Stimulated activated naive B cell treated with anti-CD40 and anti-IgM and Interleukin-4, amounts not matched to agents 10 μg/mL and 1 μg/mL and 100 μg/mL, for 72 hours (primary cell): ENCODE data around the gene MDH1B.

ENCODE experiments used
- ATAC-seq, 2 donors: fragments of 150-1000 bp; cut with Tn5 transposase; replicated peaks; 2 replicates each; pipeline ENCODE4 v1.10.0; 2021; ENCODE audit warnings: moderate library complexity in 1 of 2
- DNase-seq: peaks from one replicate; pipeline ENCODE4 v3.0.0; 2021
- H3K27ac Mint-ChIP-seq: one replicate; pipeline ENCODE4 v1.8.0; 2022; ENCODE audit warnings: mild to moderate bottlenecking, mixed read lengths
- H3K27me3 Mint-ChIP-seq, 2 donors: one replicate each; pipeline ENCODE4 v1.8.0; 2022; ENCODE audit warnings: mixed read lengths in 2 of 2
- H3K36me3 Mint-ChIP-seq, 2 donors: one replicate each; pipeline ENCODE4 v1.8.0; 2022; ENCODE audit warnings: mixed read lengths in 2 of 2, mild to moderate bottlenecking in 1 of 2
- H3K4me1 Mint-ChIP-seq, 2 donors: one replicate each; pipeline ENCODE4 v1.8.0; 2022; ENCODE audit warnings: mixed read lengths in 2 of 2, mild to moderate bottlenecking in 1 of 2
- H3K4me3 Mint-ChIP-seq, 2 donors: one replicate each; pipeline ENCODE4 v1.8.0; 2022; ENCODE audit warnings: mild to moderate bottlenecking in 2 of 2, mixed read lengths in 2 of 2, moderate library complexity in 1 of 2
- H3K9me3 Mint-ChIP-seq, 2 donors: one replicate each; pipeline ENCODE4 v1.8.0; 2022; ENCODE audit warnings: mixed read lengths in 2 of 2, mild to moderate bottlenecking in 1 of 2

The MDH1B gene

DNA sequence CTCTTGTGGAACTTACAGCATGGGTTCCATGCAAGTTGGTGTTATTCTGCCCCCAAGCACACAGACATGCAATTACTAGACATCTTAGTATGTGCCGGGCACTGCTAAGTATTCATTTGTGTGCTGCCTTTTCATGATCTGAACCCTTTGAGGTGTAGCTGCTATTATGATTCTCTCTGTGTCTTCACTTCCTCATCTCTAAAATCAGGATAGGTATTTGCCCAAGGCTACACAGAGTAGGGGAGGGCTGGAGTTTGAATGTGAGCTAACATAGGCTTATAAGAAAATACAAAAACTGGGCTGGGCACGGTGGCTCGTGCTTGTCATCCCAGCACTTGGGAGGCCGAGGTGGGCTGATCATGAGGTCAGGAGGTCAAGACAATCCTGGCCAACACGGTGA, 27.5 kb upstream of the MDH1B start:
- no peak overlapping the region for H3K4me3 Mint-ChIP-seq
- H3K9me3 Mint-ChIP-seq: no peaks in the 10 kb centered on the region
- H3K27me3 Mint-ChIP-seq: no peaks in the 10 kb centered on the region
- peak; percentile 36 to 53 for ATAC-seq
- H3K36me3 Mint-ChIP-seq: peaks cover 33 to 46% of the 10 kb centered on the region in 2 donors
- no peak for DNase-seq
- H3K4me1 Mint-ChIP-seq: peaks cover 0 to 7% of the 10 kb centered on the region in 2 donors
- no peak overlapping the region for H3K27ac Mint-ChIP-seq

- H3K4me3 Mint-ChIP-seq: no peak overlapping the region
- H3K27me3 Mint-ChIP-seq: no peaks in the 10 kb centered on the region
- no peak for ATAC-seq
- peaks cover 37 to 56% of the 10 kb centered on the region in 2 donors for H3K36me3 Mint-ChIP-seq
- no peak overlapping the region for H3K27ac Mint-ChIP-seq
- peaks cover 2 to 7% of the 10 kb centered on the region in 2 donors for H3K4me1 Mint-ChIP-seq
- no peaks in the 10 kb centered on the region for H3K9me3 Mint-ChIP-seq
- no peak for DNase-seq
Measured at GRCh38 chr2:206790311-206790935, 25.3 kb upstream of the MDH1B start.

DNA sequence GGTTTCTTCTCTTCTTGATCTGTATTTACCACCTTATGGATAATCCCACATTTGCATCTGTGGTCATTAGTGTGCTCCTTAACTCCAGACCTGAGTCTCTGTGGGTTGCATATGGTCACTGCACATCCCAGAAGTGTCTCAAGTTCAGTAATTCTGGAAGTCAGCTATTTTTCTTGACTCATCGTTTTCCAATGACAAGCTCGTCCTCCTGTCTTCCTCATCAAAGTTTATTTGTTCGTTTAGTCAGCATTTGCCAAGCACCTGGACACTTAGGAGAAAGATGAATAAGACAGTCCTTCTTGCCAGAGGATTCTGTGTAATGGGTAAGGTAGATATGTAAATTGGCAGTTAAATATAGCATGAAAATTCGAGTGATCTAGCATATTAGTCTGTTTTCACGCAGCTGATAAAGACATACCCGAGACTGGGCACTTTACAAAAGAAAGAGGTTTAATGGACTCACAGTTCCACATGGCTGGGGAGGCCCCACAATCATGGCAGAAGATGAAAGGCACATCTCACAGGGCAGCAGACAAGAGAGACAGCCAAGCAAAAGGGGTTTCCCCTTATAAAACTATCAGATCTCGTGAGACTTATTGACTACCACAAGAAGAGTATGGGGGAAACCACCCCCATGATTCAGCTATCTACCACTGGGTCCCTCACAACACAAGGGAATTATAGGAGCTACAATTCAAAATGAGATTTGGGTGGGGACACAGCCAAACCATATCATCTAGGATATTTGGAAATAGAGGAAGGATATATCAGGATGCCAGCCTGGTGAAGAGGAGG, 19.6 kb upstream of the MDH1B start:
- peaks cover 7 to 31% of the 10 kb centered on the region in 2 donors for H3K4me1 Mint-ChIP-seq
- DNase-seq: no peak
- H3K27me3 Mint-ChIP-seq: no peaks in the 10 kb centered on the region
- ATAC-seq: no peak
- H3K36me3 Mint-ChIP-seq: peaks cover 60 to 80% of the 10 kb centered on the region in 2 donors
- H3K27ac Mint-ChIP-seq: no peak overlapping the region
- no peak overlapping the region for H3K4me3 Mint-ChIP-seq
- H3K9me3 Mint-ChIP-seq: peaks cover 5 to 10% of the 10 kb centered on the region in 2 donors

DNA sequence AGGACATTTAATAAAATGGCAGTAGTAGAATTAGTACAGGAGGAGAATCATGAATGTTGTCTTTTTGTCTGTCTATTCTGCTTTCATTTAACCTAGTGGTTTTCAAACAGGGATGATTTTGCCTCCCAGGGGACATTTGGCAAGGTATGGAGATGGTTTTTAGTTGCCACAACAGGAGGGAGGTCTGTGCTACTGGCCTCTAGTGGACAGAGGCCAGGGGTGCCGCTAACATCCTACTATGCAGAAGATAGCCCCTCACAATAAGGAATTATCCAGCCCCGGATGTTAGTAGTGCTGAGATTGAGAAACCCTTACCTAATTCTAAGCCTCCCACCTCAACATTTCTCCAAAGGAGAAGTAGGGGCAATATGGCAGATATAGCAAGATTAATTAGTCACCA, 18.6 kb upstream of the MDH1B start:
- Mint-ChIP-seq H3K27me3 (no peaks in the 10 kb centered on the region), H3K36me3 (peaks cover 67 to 84% of the 10 kb centered on the region in 2 donors), H3K4me1 (peaks cover 7 to 34% of the 10 kb centered on the region in 2 donors), H3K9me3 (peaks cover 9 to 20% of the 10 kb centered on the region in 2 donors), H3K27ac (no peak overlapping the region), H3K4me3 (no peak overlapping the region)
- no peak for ATAC-seq
- no peak for DNase-seq

- H3K36me3 Mint-ChIP-seq: peaks cover 84 to 94% of the 10 kb centered on the region in 2 donors
- H3K4me3 Mint-ChIP-seq: no peak overlapping the region
- H3K27me3 Mint-ChIP-seq: no peaks in the 10 kb centered on the region
- peaks cover 10 to 53% of the 10 kb centered on the region in 2 donors for H3K4me1 Mint-ChIP-seq
- peaks cover 18 to 23% of the 10 kb centered on the region in 2 donors for H3K9me3 Mint-ChIP-seq
- ATAC-seq: no peak
- no peak overlapping the region for H3K27ac Mint-ChIP-seq
- DNase-seq: no peak
Measured at GRCh38 chr2:206780671-206781070, 15.5 kb upstream of the MDH1B start.

GRCh38 chr2:206776432-206776831, 11.3 kb upstream of the MDH1B start:
- H3K36me3 Mint-ChIP-seq: peaks cover 66 to 78% of the 10 kb centered on the region in 2 donors
- H3K4me3 Mint-ChIP-seq: no peak overlapping the region
- peaks cover 10 to 38% of the 10 kb centered on the region in 2 donors for H3K4me1 Mint-ChIP-seq
- peaks cover 14 to 18% of the 10 kb centered on the region in 2 donors for H3K9me3 Mint-ChIP-seq
- ATAC-seq: no peak
- H3K27me3 Mint-ChIP-seq: no peaks in the 10 kb centered on the region
- DNase-seq: no peak
- no peak overlapping the region for H3K27ac Mint-ChIP-seq

DNA sequence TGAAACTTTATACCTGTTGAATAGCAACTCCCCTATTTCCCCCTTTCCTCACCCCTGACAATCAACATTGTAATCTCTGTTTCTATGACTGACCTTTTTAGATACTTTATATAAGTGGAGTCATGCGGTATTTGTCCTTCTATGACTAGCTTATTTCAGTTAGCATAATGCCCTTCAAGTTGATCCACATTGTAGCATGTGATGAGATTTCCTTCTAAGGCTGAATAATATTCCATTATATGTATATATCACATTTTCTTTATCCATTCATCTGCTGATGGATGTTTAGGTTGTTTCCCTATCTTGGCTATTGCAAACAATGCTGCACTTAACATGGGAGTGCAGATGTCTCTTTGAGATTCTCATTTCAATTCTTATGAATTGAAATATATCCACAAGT, 9.7 kb upstream of the MDH1B start:
- no peak for ATAC-seq
- no peak overlapping the region for H3K4me3 Mint-ChIP-seq
- DNase-seq: no peak
- H3K27ac Mint-ChIP-seq: no peak overlapping the region
- H3K4me1 Mint-ChIP-seq: peaks cover 10 to 37% of the 10 kb centered on the region in 2 donors
- H3K9me3 Mint-ChIP-seq: peaks cover 13 to 14% of the 10 kb centered on the region in 2 donors
- peaks cover 53 to 65% of the 10 kb centered on the region in 2 donors for H3K36me3 Mint-ChIP-seq
- no peaks in the 10 kb centered on the region for H3K27me3 Mint-ChIP-seq

GRCh38 chr2:206766057-206766930, 1.2 kb upstream of the MDH1B start:
- H3K36me3 Mint-ChIP-seq: peaks cover 7 to 16% of the 10 kb centered on the region in 2 donors
- ATAC-seq (no peak), DNase-seq (no peak)
- H3K27me3 Mint-ChIP-seq: no peaks in the 10 kb centered on the region
- H3K4me1 Mint-ChIP-seq: peaks cover 16 to 30% of the 10 kb centered on the region in 2 donors
- no peaks in the 10 kb centered on the region for H3K9me3 Mint-ChIP-seq
- peak overlapping the region; percentile 98 for H3K27ac Mint-ChIP-seq
- peak overlapping the region; percentile 90 to 93 for H3K4me3 Mint-ChIP-seq

DNA sequence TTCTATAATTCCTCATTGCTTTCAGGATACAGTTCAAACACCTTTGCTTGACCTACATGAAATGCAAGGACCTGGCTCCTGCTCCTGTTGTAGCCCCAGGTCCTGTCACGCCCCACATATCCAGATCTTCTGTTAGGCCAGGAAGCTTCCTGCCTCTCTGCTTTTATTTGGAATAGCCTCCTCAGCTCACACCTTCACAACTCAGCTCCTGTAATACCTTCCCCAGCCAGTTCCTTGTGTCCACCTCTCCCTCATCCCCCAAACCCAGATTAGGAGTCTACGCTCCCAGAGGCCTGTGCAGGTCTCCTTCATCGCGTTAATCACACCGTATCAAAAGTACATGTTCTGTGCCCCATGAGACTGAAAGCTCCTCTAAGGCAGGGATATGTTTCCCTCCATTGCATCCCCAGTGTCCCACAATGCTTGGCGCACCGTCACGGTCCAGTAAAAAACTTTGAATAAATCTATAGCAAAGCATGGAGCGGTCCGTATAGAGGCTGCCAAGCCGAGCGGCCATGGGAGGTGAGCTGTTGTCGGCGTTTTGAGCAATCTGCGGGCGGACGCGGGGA, 371 bp downstream of the MDH1B start:
- no peak for DNase-seq
- Mint-ChIP-seq H3K4me3 (peak overlapping the region; percentile 90 to 93), H3K9me3 (no peaks in the 10 kb centered on the region), H3K36me3 (peaks cover 7 to 13% of the 10 kb centered on the region in 2 donors), H3K4me1 (peaks cover 16 to 30% of the 10 kb centered on the region in 2 donors), H3K27ac (peak overlapping the region; percentile 98), H3K27me3 (no peaks in the 10 kb centered on the region)
- peak in 1 of 2 donors; percentile 61 for ATAC-seq

GRCh38 chr2:206756816-206757215, 8.3 kb downstream of the MDH1B start:
- Mint-ChIP-seq H3K36me3 (no peaks in the 10 kb centered on the region), H3K27ac (no peak overlapping the region), H3K9me3 (peaks cover 2 to 3% of the 10 kb centered on the region in 2 donors), H3K4me1 (no peaks in the 10 kb centered on the region), H3K27me3 (peaks cover 32 to 37% of the 10 kb centered on the region in 2 donors), H3K4me3 (no peak overlapping the region)
- ATAC-seq: no peak
- no peak for DNase-seq

GRCh38 chr2:206740800-206741199, 24.3 kb downstream of the MDH1B start:
- H3K27ac Mint-ChIP-seq: no peak overlapping the region
- no peak overlapping the region for H3K4me3 Mint-ChIP-seq
- no peaks in the 10 kb centered on the region for H3K9me3 Mint-ChIP-seq
- H3K4me1 Mint-ChIP-seq: peaks cover 0 to 2% of the 10 kb centered on the region in 2 donors
- ATAC-seq (no peak), DNase-seq (no peak)
- H3K36me3 Mint-ChIP-seq: no peaks in the 10 kb centered on the region
- H3K27me3 Mint-ChIP-seq: peaks cover 26 to 33% of the 10 kb centered on the region in 2 donors

DNA sequence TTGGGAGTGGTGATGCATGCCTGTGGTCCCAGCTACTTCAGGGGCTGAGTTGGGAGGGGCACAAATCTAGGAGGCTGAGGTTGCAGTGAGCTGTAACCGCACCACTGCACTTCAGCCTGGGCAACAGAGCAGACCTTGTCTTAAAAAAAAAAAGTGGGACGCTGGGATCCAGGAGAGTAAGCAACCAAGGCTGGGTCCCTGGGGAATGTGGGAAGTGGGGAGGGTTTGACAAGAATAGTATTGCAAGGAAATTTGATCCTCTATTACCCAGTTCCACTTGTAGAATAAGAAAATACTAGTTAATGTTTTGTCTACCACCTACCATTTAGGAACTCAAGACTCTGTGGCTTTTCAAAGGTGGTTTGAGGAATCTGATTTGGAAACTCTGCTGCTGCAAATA, 25.9 kb downstream of the MDH1B start:
- no peak for DNase-seq
- Mint-ChIP-seq H3K4me3 (no peak overlapping the region), H3K9me3 (no peaks in the 10 kb centered on the region), H3K27ac (no peak overlapping the region), H3K4me1 (peaks cover 0 to 2% of the 10 kb centered on the region in 2 donors), H3K27me3 (peaks cover 28 to 30% of the 10 kb centered on the region in 2 donors), H3K36me3 (no peaks in the 10 kb centered on the region)
- ATAC-seq: no peak

DNA sequence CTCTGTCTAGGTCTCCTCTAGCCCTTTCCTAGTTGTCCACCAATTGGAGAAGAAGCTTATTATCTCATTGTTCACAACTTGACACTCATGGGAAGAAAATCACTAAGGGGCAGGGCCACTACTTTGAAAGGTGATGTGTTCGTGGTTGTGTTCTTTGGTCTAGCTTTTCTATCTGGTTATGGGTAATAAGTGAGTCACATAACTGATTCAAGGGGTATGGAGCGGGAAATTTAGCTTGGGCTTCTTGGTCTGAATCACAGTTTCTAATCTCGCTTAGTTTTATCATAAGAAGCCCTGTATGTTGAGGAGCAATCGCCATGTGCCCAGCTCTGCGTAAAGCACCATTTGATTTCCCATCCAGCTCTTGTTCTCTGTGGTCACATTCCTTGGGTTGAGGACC, 28.2 kb downstream of the MDH1B start:
- Mint-ChIP-seq H3K4me1 (peaks cover 0 to 2% of the 10 kb centered on the region in 2 donors), H3K27ac (no peak overlapping the region), H3K4me3 (no peak overlapping the region), H3K36me3 (no peaks in the 10 kb centered on the region), H3K9me3 (no peaks in the 10 kb centered on the region), H3K27me3 (peaks cover 11 to 17% of the 10 kb centered on the region in 2 donors)
- DNase-seq: no peak
- no peak for ATAC-seq

GRCh38 chr2:206733341-206733740, 31.8 kb downstream of the MDH1B start:
- peaks cover 23 to 31% of the 10 kb centered on the region in 2 donors for H3K27me3 Mint-ChIP-seq
- DNase-seq: no peak
- no peak for ATAC-seq
- H3K4me3 Mint-ChIP-seq: no peak overlapping the region
- no peak overlapping the region for H3K27ac Mint-ChIP-seq
- no peaks in the 10 kb centered on the region for H3K4me1 Mint-ChIP-seq
- no peaks in the 10 kb centered on the region for H3K36me3 Mint-ChIP-seq
- H3K9me3 Mint-ChIP-seq: no peaks in the 10 kb centered on the region
